GM10248 (cell line): ENCODE data around the gene FOXO1.

Experiments
- CTCF ChIA-PET: fragments of 300-600 bp; sonication (Branson Sonifier 250); formaldehyde crosslinking; extraction: SDS; loops from one replicate; lab custom pipeline; 2021; ENCODE audit warnings: antibody characterized with exemption; lab: Yijun Ruan, JAX
- POLR2A ChIA-PET: fragments of 350-650 bp; sonication (Branson Sonifier 250); formaldehyde crosslinking; extraction: SDS; loops from one replicate; lab custom pipeline; 2020; ENCODE audit warnings: antibody characterized with exemption; lab: Yijun Ruan, JAX
- DNase-seq: peaks from one replicate; pipeline ENCODE4 v3.0.0; 2012; ENCODE audit errors: extremely low spot score
- TF ChIP-seq, protein P1 (sequence below): IDR thresholded peaks from 2 replicates; pipeline ENCODE4 v1.5.1; 2012; ENCODE audit warnings: mild to moderate bottlenecking, low read depth; ENCODE audit errors: extremely low read depth, missing control alignments, control extremely low read depth

The FOXO1 gene

DNA sequence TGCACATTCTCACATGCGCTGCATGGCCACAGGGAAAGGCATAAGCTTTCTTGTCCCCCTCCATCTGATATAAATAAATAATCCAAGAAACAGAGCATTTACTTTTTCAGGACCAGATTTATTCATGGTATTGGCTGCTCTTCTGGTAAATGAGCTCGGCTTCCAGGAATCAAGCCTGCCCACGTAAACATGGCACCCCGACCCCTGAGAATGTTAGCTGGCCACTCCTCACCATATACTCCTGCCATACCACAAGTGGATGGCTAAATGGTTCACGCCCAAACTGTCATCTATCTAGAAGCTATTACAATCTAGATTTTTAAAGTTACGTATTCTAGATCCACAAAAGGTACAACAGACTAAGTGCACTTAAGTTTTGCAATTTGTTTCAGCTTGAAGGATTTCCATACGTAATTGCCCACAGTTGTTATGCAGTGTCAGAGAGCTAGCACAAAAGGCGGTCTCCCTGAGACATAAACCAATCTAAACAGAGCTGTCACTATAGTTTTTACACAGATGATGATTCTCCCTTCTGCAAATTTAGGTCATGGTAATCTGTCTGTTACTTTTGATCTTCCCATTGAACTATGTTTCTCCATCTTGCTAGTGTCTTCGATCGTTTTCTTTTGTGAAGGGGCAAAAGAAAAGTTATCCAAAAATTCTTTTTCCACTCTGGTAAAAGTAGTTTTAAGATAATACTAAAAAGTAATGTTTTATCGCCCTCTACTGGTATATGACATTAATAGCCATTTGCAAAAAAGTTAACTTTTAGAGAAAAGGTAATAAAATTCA is 16.2 kb upstream of the FOXO1 start:
- TF ChIP-seq, protein P1, sequence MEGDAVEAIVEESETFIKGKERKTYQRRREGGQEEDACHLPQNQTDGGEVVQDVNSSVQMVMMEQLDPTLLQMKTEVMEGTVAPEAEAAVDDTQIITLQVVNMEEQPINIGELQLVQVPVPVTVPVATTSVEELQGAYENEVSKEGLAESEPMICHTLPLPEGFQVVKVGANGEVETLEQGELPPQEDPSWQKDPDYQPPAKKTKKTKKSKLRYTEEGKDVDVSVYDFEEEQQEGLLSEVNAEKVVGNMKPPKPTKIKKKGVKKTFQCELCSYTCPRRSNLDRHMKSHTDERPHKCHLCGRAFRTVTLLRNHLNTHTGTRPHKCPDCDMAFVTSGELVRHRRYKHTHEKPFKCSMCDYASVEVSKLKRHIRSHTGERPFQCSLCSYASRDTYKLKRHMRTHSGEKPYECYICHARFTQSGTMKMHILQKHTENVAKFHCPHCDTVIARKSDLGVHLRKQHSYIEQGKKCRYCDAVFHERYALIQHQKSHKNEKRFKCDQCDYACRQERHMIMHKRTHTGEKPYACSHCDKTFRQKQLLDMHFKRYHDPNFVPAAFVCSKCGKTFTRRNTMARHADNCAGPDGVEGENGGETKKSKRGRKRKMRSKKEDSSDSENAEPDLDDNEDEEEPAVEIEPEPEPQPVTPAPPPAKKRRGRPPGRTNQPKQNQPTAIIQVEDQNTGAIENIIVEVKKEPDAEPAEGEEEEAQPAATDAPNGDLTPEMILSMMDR: peak; percentile 47
- DNase-seq: no peak
- ChIA-PET CTCF (interaction anchor here (0.6 to 6.5 kb wide), 32 partner anchors 9 to 1071 kb away, joined by 3 to 89 read pairs (median 4); no protein-coding TSS in a partner anchor), POLR2A (no interaction called here)

- ChIA-PET CTCF (interaction anchor here (0.8 to 6.5 kb wide), 18 partner anchors 9 to 996 kb away, joined by 3 to 89 read pairs (median 5); no protein-coding TSS in a partner anchor), POLR2A (no interaction called here)
- TF ChIP-seq, protein P1: no peak
- DNase-seq: no peak
Observed at GRCh38 chr13:40681341-40682146, 15.1 kb upstream of the FOXO1 start.

DNA sequence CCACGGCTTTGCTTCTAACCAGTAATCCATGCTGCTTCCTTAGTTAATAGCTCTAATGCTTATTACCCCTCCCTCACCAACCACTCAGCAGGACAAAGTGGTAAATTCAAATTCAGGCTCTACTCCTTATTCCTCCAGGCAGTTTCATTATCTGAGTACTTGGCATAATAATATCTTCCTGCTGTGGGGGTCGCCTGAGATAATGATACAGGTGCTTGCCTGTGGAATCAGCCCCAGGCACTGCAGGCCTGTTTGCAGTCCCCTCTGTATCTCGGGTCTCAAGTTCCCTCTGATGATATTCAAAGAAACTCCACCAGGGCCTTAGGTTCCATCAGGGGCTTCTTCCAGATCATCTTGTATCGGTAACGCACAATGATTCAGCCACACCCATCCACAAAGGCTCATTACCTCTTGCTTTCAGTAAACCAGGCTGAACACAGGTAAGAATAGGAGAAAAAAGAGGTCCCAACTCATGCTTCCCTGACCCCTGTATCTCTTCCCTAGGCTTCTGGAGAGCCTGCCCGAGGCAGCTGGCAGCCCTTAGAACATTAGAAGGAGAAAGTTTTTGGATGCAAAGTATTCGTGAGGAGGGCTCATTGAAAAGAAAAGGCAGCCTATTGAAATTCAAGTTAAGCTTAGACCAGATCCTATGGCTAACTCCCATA is 14.3 kb upstream of the FOXO1 start:
- TF ChIP-seq, protein P1: no peak
- ChIA-PET CTCF (interaction anchor here (0.9 to 6.5 kb wide), 6 partner anchors 8 to 738 kb away, joined by 3 to 89 read pairs (median 36); no protein-coding TSS in a partner anchor), POLR2A (no interaction called here)
- no peak for DNase-seq

DNA sequence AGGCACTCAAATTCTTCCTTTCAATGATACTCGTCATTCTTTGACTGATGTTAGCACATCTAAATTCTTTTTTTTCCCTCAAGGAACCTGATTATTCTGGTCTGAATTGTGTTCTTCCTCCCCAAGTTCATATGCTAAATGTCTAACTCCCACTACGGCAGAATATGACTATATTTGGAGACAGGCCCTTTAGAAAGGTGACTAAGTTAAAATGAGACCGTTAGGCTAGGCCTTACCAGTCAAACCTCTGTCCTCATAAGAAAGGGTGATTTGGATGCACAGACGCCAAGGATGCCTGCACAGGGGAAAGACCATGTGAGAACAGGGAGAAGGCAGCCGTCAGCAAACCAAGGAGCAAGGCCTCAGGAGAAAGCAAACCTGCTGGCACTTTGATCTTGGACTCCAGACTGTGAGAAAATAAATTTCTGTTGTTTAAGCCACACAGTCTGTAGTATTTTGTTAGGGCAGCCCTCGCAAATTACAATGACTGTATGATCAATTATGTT is 13.1 kb upstream of the FOXO1 start:
- DNase-seq: no peak
- POLR2A ChIA-PET: no interaction called here
- TF ChIP-seq, protein P1: no peak
- CTCF ChIA-PET: interaction anchor here (1.2 to 6.5 kb wide), 5 partner anchors 11 to 663 kb away, joined by 3 to 89 read pairs (median 17); no protein-coding TSS in a partner anchor

GRCh38 chr13:40677064-40677463 is 10.6 kb upstream of the FOXO1 start:
- DNase-seq: no peak
- TF ChIP-seq, protein P1: no peak
- CTCF ChIA-PET: interaction anchor here (3.6 kb wide), 1 partner anchor 9 kb away, joined by 17 read pairs; no protein-coding TSS in a partner anchor
- POLR2A ChIA-PET: no interaction called here

DNA sequence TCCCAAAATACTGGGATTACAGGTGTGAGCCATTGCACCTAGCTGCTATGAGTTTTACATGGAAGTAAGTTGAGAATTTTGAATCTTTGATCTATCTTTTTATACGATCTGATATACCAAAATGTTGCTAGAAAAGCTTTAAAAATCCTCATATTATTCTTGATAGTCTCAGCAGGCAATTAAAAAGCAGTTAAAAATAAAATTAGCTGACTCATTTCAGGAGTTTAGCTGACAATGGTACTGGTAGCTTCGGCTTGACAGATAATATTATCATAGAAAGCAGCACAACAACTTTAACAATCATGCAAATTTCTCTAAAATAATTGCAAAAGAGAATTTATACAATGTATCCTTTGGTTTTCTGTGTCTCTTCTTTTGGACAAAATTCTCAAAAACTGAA is 9.6 kb upstream of the FOXO1 start:
- CTCF ChIA-PET: interaction anchor here (3.6 kb wide), 1 partner anchor 8 kb away, joined by 17 read pairs; no protein-coding TSS in a partner anchor
- DNase-seq: no peak
- POLR2A ChIA-PET: no interaction called here
- TF ChIP-seq, protein P1: no peak
